SH-SY5Y (cell line): ENCODE results near the gene KXD1.

ENCODE experiments used
- GATA2 ChIP-seq: IDR thresholded peaks from 2 replicates; pipeline ENCODE4 v1.6.1; 2011; ENCODE audit warnings: mild to moderate bottlenecking, low read depth, low read length
- GATA3 ChIP-seq: IDR thresholded peaks from 2 replicates; pipeline ENCODE4 v1.6.1; 2011; ENCODE audit warnings: low read depth, mild to moderate bottlenecking, low read length, moderate library complexity

DNA sequence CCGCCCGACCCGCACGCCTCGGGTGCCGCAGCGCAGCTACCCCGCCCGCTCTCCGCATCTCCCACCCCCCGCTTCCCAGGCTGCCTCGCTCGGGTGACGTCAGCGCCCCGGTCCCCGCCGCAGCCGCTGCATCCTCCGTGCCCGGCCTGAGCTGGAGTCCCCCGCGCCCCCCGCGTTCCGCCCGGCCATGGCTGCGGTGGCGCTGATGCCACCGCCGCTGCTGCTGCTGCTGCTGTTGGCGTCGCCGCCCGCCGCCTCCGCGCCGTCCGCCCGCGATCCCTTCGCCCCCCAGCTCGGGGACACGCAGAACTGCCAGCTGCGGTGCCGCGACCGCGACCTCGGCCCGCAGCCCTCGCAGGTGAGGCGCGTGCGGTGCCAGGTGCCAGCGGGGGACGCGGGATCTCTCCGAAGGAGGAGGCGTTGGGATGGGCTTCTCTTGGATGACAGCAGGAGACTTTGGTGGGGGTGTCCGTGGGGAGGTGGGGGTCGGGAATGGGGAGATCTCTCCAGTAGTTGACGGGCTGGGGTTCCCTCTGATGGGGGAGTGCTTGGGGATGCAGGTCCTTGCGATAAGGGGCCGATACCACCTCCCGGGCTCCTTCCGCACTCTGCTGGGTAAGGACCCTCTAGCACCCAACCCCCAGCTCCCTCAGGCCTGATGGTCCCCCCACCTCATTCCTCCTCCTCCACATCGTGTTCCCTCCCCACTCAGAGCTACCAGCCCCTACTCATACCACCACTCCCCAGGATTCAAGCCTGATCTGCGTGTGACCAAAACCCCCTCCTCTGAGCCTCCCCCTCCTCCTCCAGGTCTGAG lies 55.3 kb downstream of the KXD1 start, which contains the start of gene TMEM59L:
- TF ChIP-seq GATA3, result no peak
- no peak for TF ChIP-seq GATA2
